Vagina (tissue), 2 donors: Measurements from ENCODE around the gene TBC1D17.

ENCODE experiments used
- POLR2A ChIP-seq, 2 donors: fragments of 450-650 bp; IDR thresholded peaks; one replicate each; pipeline ENCODE4 v1.6.1; 2017; ENCODE audit warnings: antibody characterized with exemption in 2 of 2, mild to moderate bottlenecking in 2 of 2, moderate library complexity in 2 of 2
- TF ChIP-seq, protein P1 (sequence below), 3 experiments: fragments of 450-650 bp in 2 of 3; fragments of 200-600 bp in 1 of 3; sonication (generic) in 1 of 3; IDR thresholded peaks; one replicate each; pipeline ENCODE4 v1.5.1; 2017 to 2019; ENCODE audit warnings: antibody characterized with exemption in 3 of 3, mild to moderate bottlenecking in 2 of 3, moderate library complexity in 2 of 3

DNA sequence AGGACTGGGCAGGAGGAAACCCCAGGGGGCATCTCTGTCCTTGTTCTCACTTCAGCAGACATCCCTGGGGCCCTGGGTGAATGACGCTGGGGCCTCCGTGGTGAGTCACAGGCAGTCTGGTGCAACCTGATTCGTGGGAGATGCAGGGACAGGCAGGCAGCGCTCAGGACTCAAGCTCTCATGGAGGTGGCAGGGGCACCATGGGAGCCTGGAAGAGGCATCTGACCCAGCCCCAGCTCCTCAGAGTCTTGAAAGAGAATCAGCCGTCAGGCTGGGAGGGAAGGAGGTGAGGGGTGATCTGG is 40.5 kb upstream of the TBC1D17 start:
- TF ChIP-seq, protein P1, sequence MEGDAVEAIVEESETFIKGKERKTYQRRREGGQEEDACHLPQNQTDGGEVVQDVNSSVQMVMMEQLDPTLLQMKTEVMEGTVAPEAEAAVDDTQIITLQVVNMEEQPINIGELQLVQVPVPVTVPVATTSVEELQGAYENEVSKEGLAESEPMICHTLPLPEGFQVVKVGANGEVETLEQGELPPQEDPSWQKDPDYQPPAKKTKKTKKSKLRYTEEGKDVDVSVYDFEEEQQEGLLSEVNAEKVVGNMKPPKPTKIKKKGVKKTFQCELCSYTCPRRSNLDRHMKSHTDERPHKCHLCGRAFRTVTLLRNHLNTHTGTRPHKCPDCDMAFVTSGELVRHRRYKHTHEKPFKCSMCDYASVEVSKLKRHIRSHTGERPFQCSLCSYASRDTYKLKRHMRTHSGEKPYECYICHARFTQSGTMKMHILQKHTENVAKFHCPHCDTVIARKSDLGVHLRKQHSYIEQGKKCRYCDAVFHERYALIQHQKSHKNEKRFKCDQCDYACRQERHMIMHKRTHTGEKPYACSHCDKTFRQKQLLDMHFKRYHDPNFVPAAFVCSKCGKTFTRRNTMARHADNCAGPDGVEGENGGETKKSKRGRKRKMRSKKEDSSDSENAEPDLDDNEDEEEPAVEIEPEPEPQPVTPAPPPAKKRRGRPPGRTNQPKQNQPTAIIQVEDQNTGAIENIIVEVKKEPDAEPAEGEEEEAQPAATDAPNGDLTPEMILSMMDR (IDR thresholded peaks at IDR 0.05), result no peak
- TF ChIP-seq POLR2A (IDR thresholded peaks at IDR 0.05), result no peak
